CD4-positive, alpha-beta T cell treated with Interleukin-17A for 4 hours (primary cell): ENCODE data around the gene RHCE.
"Not testable (repeated sequence)": the region's sequence is repeated elsewhere in the genome, so short reads cannot be mapped to it uniquely, and the experiment has no call there.

Experiments
- DNase-seq: peaks from one replicate; pipeline ENCODE4 v3.0.0-alpha.2; 2020; ENCODE audit warnings: mixed read lengths

The RHCE gene

DNA sequence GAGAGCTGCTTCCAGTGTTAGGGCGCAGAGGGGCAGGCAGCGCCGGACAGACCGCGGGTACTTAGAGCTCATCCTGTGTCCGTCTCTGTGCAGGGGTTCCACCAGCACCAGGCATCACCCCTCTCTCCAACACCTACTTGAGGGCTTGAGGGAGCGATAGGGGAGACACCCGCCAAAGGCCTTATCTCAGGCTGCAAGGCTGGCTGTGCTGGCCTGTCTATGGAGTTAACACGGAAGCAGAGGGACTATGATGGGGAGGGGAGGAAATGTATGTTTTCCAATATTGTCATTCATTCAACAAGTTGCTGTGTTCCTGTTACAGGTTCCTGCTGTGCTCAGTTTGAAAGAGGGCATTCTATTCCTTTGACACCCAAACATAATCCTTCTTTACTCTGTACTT, at the start of gene RHCE:
Gene RHCE, minus strand, starts transcription at position 111 of the 400 bp plus-strand sequence. Its CDS starts 39 bp downstream, at position 72.
- not testable (repeated sequence) for DNase-seq

DNA sequence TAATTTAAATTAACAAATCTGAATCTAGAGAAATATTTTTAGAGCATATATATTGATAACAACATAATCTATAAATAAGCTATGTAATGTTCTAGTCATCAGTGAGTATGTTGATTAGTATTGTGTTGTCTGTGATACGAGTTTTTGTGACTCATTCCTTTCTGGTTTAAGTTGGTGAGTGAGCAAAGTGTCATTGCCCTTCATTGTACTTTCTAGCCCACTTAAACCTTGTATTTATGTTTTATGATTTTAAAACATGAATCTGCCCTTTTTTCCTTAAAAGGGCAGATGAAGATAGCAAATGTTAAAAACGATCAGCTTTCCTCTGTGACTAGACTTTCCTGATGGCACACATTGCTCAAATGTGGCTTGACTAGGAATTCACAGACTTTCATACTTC, 48.6 kb upstream of the RHCE start:
- no peak for DNase-seq

DNA sequence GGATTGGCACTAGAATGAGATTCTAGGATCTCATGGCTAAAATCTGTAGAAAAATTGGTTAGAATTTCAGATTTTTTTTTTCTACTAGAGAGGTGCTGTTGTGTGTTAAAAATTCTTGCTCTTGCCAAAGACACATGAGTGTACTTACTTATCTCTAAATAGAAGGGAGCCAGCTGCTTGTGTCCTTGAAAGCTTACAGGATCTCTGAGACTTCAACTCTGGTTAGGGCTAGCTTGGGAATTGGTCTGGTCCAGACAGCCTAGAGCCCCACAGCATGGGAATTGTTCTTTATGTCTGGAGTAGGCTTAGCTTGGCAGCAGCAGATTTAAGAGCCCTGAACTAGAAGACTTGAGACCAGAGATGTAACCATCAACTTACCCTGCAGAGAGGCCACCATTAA, 47.4 kb upstream of the RHCE start:
- DNase-seq = no peak

DNA sequence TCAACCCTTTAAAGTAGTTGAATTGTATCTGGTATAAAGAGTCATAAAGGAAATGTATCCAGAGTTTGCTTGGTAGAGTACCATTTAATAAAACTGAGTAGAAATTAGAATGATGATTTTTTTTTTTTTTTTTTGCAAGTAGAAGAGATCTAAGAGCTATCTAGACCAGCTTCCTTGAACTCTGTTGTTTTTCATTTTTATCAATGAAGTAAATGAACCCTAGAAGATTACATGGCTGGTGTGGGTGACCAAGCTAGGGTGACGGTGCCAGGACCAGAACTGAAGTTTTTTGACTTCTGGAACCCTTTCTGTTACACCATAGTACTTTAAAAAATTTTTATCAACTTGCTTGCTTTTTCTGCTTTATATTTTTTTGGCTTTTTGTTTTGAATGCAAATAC, 47.0 kb upstream of the RHCE start:
- no peak for DNase-seq

DNA sequence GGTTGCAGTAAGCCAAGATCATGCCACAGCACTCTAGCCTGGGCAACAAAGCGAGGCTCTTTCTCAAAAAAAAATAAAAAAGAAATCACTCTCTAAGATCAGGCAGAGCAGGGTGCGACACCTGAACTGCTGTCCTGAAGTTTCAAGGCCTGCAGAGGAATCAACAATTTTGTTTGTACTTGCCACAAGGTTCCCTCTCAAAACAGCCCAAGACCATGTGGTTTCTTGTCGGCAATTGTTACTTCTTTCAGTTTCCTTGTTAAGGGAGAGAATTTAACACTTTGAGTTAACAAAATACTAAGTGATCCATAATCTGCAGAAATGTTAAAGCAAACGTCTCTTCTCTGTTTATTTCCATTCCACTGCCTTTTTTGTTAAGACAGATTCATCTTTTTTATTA, 46.6 kb upstream of the RHCE start:
- DNase-seq = peak; percentile 11

DNA sequence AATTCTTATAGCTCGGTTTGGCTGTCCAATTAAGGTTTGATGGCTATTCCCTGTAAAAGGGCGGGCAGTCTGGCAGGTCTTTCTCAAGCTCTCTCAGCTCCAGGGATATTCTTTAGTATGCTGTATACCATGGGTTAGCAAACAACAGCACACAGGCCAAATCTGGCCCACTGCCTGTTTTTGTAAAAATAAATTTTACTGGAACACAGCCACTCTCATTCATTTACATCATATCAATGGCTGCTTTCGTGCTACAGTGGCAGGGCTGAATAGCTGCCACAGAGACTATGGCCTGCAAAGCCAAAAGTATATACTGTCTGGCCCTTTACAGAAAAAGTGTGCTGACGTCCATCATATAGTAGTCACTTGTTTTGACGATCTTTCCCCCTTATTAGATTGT, 42.1 kb upstream of the RHCE start:
- DNase-seq = no peak

DNA sequence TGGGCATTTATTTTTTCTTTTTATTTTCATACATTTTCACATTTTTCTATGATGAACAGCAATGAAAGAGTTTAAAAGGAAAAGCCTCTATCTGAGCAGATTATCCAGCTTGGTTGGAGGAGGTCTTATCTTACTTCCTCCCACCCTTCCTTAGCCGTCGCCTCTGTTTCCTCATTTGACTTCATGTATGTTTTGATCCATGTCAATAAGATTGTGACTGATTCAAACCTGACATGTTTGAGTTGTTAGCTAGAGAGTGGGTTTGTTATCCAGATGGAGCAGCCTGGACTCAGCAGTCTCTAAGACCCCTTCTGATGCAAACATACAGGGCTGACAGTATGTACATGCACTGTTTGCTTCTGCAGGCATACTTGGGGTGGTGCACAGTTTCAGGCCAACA, 41.2 kb upstream of the RHCE start:
- DNase-seq = no peak

DNA sequence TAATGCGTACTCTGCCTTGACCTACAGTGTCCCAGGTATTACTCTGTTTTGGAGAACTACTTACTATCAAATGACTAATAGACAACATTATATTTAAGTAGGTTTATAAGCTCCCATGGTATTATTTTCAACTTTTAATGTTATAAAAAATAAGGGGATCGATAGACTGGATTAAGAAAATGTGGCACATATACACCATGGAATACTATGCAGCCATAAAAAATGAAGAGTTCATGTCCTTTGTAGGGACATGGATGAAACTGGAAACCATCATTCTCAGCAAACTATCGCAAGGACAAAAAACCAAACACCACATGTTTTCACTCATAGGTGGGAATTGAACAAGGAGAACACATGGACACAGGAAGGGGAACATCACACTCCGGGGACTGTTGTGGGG, 40.2 kb upstream of the RHCE start:
- DNase-seq = not testable (repeated sequence)

DNA sequence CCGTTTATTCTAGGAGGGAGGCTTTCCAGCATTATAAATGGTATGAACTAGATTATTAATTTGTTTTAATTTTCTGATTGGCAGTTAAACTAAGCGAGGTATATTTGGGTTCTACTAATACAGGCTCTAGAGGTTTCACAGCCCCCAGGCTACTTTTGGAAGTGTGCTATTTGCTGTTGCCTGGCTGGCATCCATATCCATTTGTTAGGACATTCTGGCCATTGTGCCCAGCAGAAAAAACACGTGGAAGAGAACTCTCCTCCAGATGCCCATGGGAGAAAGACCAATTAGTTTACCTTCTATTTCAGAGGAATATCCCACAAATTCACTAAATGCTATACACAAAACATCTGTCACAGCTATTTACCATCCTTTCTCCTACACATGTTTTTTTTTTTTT, 39.4 kb upstream of the RHCE start:
- no peak for DNase-seq

DNA sequence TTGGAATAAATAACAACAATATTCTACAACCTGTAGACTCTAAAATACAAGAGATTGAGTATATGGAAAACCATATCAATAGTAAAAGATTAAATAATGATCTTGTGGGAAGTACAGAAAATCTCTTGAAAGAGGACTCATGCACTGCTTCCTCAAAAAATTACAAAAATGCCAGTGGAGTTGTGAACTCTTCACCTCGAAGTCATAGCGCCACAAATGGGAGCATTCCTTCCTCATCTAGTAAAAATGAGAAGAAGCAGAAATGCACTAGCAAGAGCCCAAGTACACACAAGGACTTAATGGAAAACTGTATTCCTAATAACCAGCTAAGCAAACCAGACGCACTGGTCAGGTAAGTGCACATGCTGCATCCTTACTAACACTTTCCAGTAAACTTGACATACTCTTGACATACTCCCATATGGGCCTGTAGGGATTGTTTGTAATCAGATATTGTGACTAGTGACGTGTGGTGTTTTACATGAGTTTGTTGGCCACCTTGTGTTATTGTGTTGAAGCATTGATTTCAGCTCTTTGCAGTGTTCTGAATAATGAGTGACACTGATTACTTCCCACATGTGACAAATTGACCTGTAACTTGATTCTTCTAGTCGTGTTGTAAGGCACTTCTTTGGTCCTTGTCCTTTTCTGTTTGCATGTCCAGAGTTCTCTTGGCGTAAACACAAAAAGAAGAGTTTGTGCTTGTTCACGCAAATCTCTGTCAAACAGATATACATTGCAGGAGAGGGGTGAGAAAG, 38.1 kb upstream of the RHCE start:
- no peak for DNase-seq

DNA sequence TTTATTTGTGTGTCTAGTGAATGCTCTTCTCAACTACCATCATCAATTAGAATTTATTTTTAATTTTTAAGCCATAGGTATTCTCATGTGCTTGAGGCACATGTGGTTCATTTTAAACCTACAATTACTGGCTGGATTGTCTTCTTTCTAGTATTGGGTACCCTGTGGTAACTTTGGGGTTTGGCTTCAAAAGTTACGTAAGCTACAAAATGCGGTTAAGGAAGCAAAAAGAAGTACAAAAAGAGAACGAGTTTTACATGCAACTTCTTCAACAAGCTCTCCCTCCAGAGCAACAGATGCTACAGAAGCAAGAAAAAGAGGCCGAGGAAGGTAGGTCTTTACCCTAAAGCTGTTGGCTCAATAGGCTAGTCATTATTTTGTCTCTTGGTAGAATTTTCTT, 35.9 kb upstream of the RHCE start:
- DNase-seq = no peak

DNA sequence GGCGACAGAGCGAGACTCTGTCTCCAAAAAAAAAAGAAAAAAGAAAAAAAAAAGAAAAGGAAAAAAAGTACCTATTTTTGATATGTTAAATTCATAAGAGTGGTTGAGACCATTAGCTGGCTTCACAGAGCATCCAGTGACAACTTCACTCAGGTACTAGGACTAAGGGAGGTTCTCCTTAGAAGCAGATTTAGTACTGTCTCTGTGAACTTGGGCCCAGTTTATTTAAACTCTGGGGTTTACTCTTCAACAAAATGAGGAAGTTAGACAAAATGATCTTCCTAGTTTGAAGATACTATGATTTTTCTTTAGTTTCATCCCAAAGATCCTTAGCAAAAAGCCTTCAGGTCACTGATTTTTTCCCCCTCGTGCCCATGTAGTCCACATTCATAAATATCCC, 31.3 kb upstream of the RHCE start:
- no peak for DNase-seq

DNA sequence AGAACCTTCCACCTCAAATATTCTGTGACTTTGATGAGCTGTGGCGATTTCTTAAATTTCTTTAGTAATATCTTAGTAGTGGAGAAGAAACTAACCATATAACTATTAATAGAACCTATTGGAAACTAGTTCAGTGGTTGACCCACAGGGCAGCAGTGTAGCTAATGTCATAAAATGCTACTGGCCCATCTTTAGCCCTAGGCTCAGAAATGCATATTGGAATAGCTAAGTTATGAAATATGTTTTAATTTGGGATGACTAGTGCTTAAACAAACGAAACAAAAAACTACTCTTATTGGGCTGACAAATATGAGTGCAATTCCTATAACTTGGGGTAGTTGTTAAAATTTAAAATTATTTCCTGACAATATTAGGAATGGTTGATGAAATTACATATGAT, 30.3 kb upstream of the RHCE start:
- no peak for DNase-seq

DNA sequence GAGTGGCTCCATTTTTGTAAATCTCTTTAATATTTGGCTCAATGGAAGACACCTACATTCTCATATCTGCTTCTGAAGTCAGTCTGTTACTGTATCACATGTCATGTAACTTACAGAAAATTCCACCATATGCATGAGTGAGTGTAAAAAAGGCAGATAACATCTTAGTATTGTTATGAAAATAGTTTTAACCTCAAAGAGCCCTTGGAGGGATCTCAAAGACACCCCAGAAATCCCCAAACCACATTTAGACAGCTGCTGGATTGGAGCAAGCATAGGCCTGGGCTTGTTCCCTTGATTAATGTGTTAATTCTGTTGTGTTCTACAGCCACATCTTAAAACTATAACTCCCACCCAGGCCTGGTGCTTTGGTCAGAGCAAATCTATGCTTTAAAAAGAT, 26.9 kb upstream of the RHCE start:
- no peak for DNase-seq

DNA sequence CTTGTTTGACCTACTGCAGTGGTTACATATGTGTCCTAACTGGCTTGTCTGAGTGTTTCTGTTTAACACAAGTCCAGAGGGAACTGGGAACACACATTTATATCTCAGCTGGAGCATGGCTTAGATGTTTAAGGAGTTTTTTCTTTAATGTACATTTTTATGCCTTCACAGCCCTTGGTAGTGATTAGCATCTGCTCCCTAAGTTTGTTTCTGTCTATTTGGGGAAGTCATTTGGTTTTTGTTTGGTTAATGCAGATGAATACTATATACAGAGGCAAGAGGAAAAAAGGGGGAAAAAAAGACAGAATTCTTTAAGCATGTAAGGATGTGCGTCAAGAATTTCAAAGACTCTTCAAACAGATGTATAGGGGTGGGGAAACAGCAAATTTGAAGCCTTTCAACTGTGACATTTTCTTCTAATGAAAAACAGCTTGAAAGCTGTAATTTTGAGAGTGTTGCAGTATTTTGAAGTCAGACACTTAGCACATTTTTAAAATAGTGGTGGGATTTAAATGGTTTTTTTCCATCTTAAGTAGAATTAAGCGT, 25.4 kb upstream of the RHCE start:
- no peak for DNase-seq

DNA sequence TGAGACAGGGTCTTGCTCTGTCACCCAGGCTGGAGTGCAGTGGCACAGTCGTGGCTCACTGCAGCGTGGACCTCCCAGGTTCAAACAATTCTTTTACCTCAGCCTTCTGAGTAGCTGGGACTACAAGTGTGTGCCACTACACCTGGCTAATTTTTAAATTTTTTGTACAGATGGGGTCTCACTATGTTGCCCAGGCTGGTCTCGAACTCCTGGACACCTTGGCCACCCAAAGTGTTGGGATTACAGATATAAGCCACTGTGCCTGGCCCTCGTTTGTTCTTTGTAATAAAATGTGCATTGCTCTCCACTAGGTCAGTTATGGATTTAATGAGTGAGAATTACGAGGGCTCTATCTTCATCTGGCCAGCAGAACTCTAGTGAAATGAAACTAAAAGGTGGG, 24.0 kb upstream of the RHCE start:
- DNase-seq = not testable (repeated sequence)

DNA sequence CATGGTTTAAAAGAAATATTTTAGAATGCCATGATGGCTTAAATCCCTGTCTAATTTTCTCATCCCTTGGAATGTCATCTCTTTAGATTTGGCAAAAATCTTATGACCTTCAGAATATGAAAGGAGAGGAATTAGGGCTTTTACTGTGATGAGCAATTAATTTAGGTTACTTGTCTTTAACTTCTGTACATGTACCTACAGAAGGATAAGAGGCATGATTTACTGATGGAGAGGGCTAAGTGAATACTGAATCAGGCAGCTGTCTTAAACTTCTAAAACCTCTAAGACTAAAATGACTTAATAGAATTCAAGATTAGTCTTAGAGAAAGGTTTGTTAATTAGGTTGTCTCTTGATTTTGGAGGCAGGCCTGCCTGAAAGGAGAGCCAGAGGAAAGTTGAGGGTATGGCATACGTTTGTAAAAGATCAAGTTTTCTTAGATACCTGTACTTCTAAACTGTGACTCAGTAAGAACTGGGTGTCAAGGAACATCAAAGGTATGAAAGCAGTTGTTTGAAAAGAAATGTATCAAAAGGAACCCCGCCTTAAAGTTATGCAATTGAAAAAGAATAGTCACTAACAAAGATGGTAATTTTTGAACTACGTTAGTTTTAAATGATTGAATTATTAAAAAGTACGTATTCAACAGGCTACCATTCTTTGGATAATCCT, 22.5 kb upstream of the RHCE start:
- DNase-seq = no peak

DNA sequence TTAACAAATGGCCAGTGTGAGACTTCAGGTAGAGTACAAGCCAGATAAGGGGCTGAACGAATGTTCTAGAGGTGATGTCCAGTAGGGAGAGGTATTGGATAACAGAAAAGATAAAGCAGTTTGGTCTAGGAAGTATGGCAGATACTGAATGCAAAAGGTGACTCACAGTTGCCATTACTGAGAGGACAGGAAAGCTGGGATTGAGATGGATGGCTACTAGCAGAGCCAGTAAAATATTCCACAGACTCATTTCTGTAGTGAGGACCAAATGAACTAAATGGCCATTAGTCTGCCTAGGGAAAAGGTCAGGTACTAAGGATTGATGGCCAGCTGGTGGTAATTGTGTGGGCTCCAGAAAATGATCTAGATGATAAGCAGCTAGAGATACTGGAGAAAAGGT, 21.6 kb upstream of the RHCE start:
- DNase-seq = no peak

DNA sequence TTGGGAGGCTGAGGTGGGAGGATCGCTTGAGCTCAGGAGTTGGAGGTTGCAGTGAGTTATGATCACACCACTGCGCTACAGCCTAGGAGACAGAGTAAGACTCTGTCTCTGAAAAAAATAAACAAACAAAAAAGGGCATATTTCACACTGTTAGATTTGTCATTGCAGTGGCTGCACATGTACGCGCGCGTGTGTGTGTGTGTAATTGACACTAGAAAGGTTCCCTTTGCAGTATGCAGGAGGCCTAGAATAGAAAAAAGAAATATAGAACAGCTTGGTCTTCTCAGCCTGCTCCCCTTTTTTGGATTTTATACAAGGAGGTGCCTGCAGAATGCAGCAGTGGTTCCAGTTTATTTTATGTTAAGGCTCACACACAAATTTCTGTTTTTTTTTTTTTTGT, 18.7 kb upstream of the RHCE start:
- no peak for DNase-seq

DNA sequence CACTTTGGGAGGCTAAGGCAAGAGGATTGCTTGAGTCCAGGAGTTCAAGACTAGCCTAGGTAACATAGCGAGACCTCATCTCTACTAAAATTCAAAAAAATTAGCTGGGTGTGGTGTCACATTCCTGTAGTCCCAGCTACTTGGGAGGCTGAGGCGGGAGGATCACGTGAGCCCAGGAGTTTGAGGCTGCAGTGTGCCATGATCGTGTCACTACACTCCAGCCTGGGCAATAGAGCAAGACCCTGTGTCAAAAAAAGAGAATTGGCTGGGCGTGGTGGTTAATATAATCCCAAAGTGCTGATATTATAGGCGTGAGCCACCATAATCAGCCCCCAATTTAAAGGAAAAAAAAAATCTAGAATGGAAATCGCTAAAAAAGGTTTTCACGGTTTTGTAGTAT, 17.0 kb upstream of the RHCE start:
- DNase-seq = no peak

DNA sequence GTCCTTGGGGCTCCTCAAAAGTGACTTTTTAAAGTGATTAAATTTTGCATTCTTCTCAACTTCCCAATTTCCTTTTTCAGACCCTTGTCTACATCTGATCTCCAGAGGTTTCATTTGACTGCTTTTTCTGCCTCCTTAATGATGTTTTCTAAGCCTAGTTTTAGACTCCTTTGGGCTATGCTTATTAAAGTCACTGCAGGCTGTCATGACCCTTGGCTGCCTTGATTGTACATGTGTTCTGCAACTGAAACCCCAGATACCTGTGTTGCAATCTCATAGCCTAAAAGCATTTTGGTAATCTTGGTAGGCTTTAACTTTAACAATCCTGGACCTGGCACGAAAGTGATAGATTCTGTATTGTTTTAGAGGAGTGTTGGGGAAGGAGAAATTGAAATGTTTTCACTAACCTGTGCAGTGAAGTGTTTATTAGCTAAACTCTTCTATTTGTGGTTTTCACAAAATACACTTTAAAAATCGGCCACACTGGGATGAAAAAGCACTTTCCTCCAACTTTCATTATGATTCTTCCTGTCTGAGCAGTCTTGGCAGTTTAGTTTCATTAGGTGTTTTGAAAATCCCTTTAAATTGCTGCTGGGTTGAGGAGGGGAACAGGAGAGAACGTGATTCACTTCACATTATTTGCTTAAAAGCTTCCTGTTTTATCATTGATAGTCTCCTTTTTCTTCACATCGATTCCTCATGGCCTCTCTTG, 14.9 kb upstream of the RHCE start:
- no peak for DNase-seq

DNA sequence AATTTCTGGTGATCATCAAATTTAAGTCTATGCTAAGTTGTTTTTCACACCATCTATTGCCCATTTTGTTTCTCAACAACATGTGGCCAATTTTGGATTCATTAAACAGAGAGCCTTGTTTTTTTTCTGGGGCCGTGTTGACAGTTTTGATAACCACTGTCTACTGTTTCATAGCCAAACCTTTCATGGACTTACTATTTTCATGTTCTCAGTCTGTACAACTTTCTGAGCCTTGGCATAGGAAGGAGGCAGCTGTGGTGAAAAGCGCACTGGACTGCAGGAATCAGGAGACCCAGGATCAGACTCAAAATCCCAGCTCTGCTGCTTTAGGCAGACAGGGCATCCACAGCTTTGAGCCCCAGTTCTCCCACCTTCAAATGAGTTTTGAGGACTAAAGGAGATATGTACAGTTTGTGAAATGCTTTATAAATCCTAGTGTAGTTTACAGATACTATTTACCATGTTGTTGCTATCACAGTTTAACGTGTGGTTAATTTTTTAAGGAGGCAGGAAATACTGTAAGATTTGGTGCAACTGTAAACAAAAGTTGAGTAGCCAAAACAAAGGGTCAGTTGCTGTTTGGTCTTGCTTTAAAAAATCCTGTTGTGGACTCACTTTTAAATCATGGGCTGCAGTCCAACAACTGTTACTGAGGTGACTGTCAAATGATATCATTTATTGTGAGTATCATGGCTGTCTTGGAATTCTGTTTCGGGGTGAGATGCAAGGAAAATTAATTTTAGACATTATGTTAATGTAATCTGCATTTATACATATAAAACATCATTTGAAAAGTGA, 13.0 kb upstream of the RHCE start:
- no peak for DNase-seq
